Activated T-cell treated with anti-CD3 and anti-CD28 coated beads, Interleukin-2, amount 50 U/mL, for 4 hours (primary cell): ENCODE results near the gene PRDM16. TPM values are rescaled to one million over a fixed set of nuclear protein-coding genes. Genes with fewer than 3 reads are reported as not detected.

Experiments used
- ATAC-seq, 2 donors: fragments of 200-7000 bp; cut with Tn5 transposase; one replicate each; pipeline ENCODE4 v1.10.0; 2021
- DNase-seq: peaks from one replicate; pipeline ENCODE4 v3.0.0-alpha.2; 2020
- H3K27me3 Mint-ChIP-seq: one replicate; pipeline ENCODE4 v1.8.0; 2021; ENCODE audit warnings: low read depth, mixed read lengths
- H3K36me3 Mint-ChIP-seq: one replicate; pipeline ENCODE4 v1.8.0; 2022; ENCODE audit warnings: mixed read lengths; ENCODE audit not compliant: insufficient read depth
- H3K4me1 Mint-ChIP-seq: one replicate; pipeline ENCODE4 v1.8.0; 2021; ENCODE audit warnings: low read depth, mixed read lengths
- H3K4me3 Mint-ChIP-seq: one replicate; pipeline ENCODE4 v1.8.0; 2021; ENCODE audit warnings: mild to moderate bottlenecking, moderate library complexity, mixed read lengths
- H3K9me3 Mint-ChIP-seq: one replicate; pipeline ENCODE4 v1.8.0; 2021; ENCODE audit warnings: mixed read lengths
- total RNA-seq, 3 donors: library from RNA; stranded (reverse); gene quantifications; one replicate each; pipeline ENCODE4 v1.2.1, GENCODE V29; 2021

PRDM16 gene
- total RNA-seq, 3 donors from 2014 or later: 0.05 to 0.22 TPM; not detected in 1

GRCh38 chr1:3472088-3472850 is 403.3 kb downstream of the PRDM16 start:
- H3K27me3 Mint-ChIP-seq: no peaks in the 10 kb centered on the region
- DNase-seq (no peak), ATAC-seq (no peak)
- H3K36me3 Mint-ChIP-seq: no peaks in the 10 kb centered on the region
- H3K9me3 Mint-ChIP-seq: no peaks in the 10 kb centered on the region
- H3K4me3 Mint-ChIP-seq: no peak overlapping the region
- H3K4me1 Mint-ChIP-seq: no peaks in the 10 kb centered on the region

- no peaks in the 10 kb centered on the region for H3K9me3 Mint-ChIP-seq
- H3K4me1 Mint-ChIP-seq: no peaks in the 10 kb centered on the region
- H3K4me3 Mint-ChIP-seq: no peak overlapping the region
- DNase-seq (no peak), ATAC-seq (no peak)
- H3K27me3 Mint-ChIP-seq: no peaks in the 10 kb centered on the region
- H3K36me3 Mint-ChIP-seq: no peaks in the 10 kb centered on the region
Measured at GRCh38 chr1:3472906-3473305, 403.9 kb downstream of the PRDM16 start.

- Mint-ChIP-seq H3K27me3 (no peaks in the 10 kb centered on the region), H3K4me1 (no peaks in the 10 kb centered on the region), H3K9me3 (no peaks in the 10 kb centered on the region), H3K36me3 (no peaks in the 10 kb centered on the region), H3K4me3 (no peak overlapping the region)
- no peak for ATAC-seq
- no peak for DNase-seq
Measured at GRCh38 chr1:3473381-3473844, 404.4 kb downstream of the PRDM16 start.

- Mint-ChIP-seq H3K4me1 (no peaks in the 10 kb centered on the region), H3K9me3 (no peaks in the 10 kb centered on the region), H3K36me3 (no peaks in the 10 kb centered on the region), H3K27me3 (no peaks in the 10 kb centered on the region), H3K4me3 (no peak overlapping the region)
- DNase-seq (no peak), ATAC-seq (no peak)
Measured at GRCh38 chr1:3474016-3474415, 405.0 kb downstream of the PRDM16 start.

- no peaks in the 10 kb centered on the region for H3K4me1 Mint-ChIP-seq
- ATAC-seq: no peak
- no peak for DNase-seq
- no peaks in the 10 kb centered on the region for H3K27me3 Mint-ChIP-seq
- no peaks in the 10 kb centered on the region for H3K9me3 Mint-ChIP-seq
- no peak overlapping the region for H3K4me3 Mint-ChIP-seq
- no peaks in the 10 kb centered on the region for H3K36me3 Mint-ChIP-seq
Measured at GRCh38 chr1:3474421-3474820, 405.4 kb downstream of the PRDM16 start.

- Mint-ChIP-seq H3K9me3 (no peaks in the 10 kb centered on the region), H3K36me3 (no peaks in the 10 kb centered on the region), H3K27me3 (no peaks in the 10 kb centered on the region), H3K4me1 (no peaks in the 10 kb centered on the region), H3K4me3 (no peak overlapping the region)
- DNase-seq: no peak
- ATAC-seq: no peak
Measured at GRCh38 chr1:3475839-3476573, 407.0 kb downstream of the PRDM16 start.

GRCh38 chr1:3476666-3477065 is 407.7 kb downstream of the PRDM16 start:
- no peaks in the 10 kb centered on the region for H3K9me3 Mint-ChIP-seq

GRCh38 chr1:3477241-3477995 is 408.4 kb downstream of the PRDM16 start:
- Mint-ChIP-seq H3K4me1 (no peaks in the 10 kb centered on the region), H3K27me3 (no peaks in the 10 kb centered on the region), H3K9me3 (no peaks in the 10 kb centered on the region), H3K4me3 (no peak overlapping the region), H3K36me3 (no peaks in the 10 kb centered on the region)
- no peak for DNase-seq
- no peak for ATAC-seq

More at GRCh38 chr1:3476666-3477065, 407.7 kb downstream of the PRDM16 start:
- DNase-seq: no peak
- no peak overlapping the region for H3K4me3 Mint-ChIP-seq
- H3K4me1 Mint-ChIP-seq: no peaks in the 10 kb centered on the region
- no peak for ATAC-seq
- no peaks in the 10 kb centered on the region for H3K27me3 Mint-ChIP-seq
- no peaks in the 10 kb centered on the region for H3K36me3 Mint-ChIP-seq

GRCh38 chr1:3478187-3478586 is 409.2 kb downstream of the PRDM16 start:
- no peaks in the 10 kb centered on the region for H3K9me3 Mint-ChIP-seq
- no peaks in the 10 kb centered on the region for H3K4me1 Mint-ChIP-seq
- ATAC-seq (no peak), DNase-seq (no peak)
- H3K36me3 Mint-ChIP-seq: no peaks in the 10 kb centered on the region
- no peaks in the 10 kb centered on the region for H3K27me3 Mint-ChIP-seq
- H3K4me3 Mint-ChIP-seq: no peak overlapping the region

GRCh38 chr1:3479511-3480368 is 410.7 kb downstream of the PRDM16 start:
- H3K27me3 Mint-ChIP-seq: no peaks in the 10 kb centered on the region
- H3K4me3 Mint-ChIP-seq: no peak overlapping the region
- peaks cover 1% of the 10 kb centered on the region for H3K4me1 Mint-ChIP-seq
- no peaks in the 10 kb centered on the region for H3K36me3 Mint-ChIP-seq
- DNase-seq (no peak), ATAC-seq (no peak)
- H3K9me3 Mint-ChIP-seq: no peaks in the 10 kb centered on the region

- Mint-ChIP-seq H3K27me3 (no peaks in the 10 kb centered on the region), H3K4me1 (peaks cover 1% of the 10 kb centered on the region), H3K4me3 (no peak overlapping the region), H3K9me3 (no peaks in the 10 kb centered on the region), H3K36me3 (no peaks in the 10 kb centered on the region)
- DNase-seq (no peak), ATAC-seq (no peak)
Measured at GRCh38 chr1:3480369-3480719, 411.3 kb downstream of the PRDM16 start.

- ATAC-seq (no peak), DNase-seq (no peak)
- peaks cover 1% of the 10 kb centered on the region for H3K4me1 Mint-ChIP-seq
- H3K27me3 Mint-ChIP-seq: no peaks in the 10 kb centered on the region
- no peaks in the 10 kb centered on the region for H3K9me3 Mint-ChIP-seq
- H3K4me3 Mint-ChIP-seq: no peak overlapping the region
- H3K36me3 Mint-ChIP-seq: no peaks in the 10 kb centered on the region
Measured at GRCh38 chr1:3481046-3481445, 412.0 kb downstream of the PRDM16 start.

- no peak for ATAC-seq
- Mint-ChIP-seq H3K9me3 (no peaks in the 10 kb centered on the region), H3K4me1 (peaks cover 1% of the 10 kb centered on the region), H3K4me3 (no peak overlapping the region), H3K36me3 (no peaks in the 10 kb centered on the region), H3K27me3 (no peaks in the 10 kb centered on the region)
- DNase-seq: no peak
Measured at GRCh38 chr1:3481836-3482375, 412.9 kb downstream of the PRDM16 start.
